GM23338 (cell line): ENCODE measurements around the gene DEFB123. TPM values are rescaled to one million over a fixed set of nuclear protein-coding genes. Genes with fewer than 3 reads are reported as not detected.
A peak's percentile ranks its signal among the peaks of the same experiment; 100 is the strongest.

Source experiments
- ATAC-seq: fragments of 200-7000 bp; cut with Tn5 transposase; 3 replicates; pipeline ENCODE4 v1.9.1; 2020
- DNase-seq: peaks from one replicate; pipeline ENCODE4 v3.0.0-alpha.2; 2015; ENCODE audit warnings: low spot score
- H2AFZ ChIP-seq: fragments of 200-600 bp; sonication (generic); 2 replicates; pipeline ENCODE4 v1.8.0; 2016; ENCODE audit warnings: antibody characterized with exemption, mild to moderate bottlenecking, moderate library complexity
- H3F3A ChIP-seq: fragments of 200-600 bp; sonication (generic); replicated peaks from 2 replicates; pipeline ENCODE4 v1.8.0; 2017; ENCODE audit warnings: antibody characterized with exemption, mixed run types, low read depth
- H3K27ac ChIP-seq: fragments of 200-600 bp; sonication (generic); 2 replicates; pipeline ENCODE4 v1.6.1; 2016; ENCODE audit warnings: low read depth
- H3K27me3 ChIP-seq: fragments of 200-600 bp; sonication (generic); 2 replicates; pipeline ENCODE4 v1.8.0; 2016; ENCODE audit warnings: mild to moderate bottlenecking, mixed run types, moderate library complexity; ENCODE audit not compliant: insufficient read depth
- H3K36me3 ChIP-seq: fragments of 200-600 bp; sonication (generic); 2 replicates; pipeline ENCODE4 v1.8.0; 2016; ENCODE audit warnings: mild to moderate bottlenecking; ENCODE audit not compliant: insufficient read depth
- H3K4me1 ChIP-seq: fragments of 200-600 bp; sonication (generic); 2 replicates; pipeline ENCODE4 v1.8.0; 2016; ENCODE audit warnings: mild to moderate bottlenecking, moderate library complexity; ENCODE audit not compliant: insufficient read depth
- H3K4me2 ChIP-seq: fragments of 200-600 bp; sonication (generic); 2 replicates; pipeline ENCODE4 v1.7.1; 2017; ENCODE audit warnings: mixed run types
- H3K4me3 ChIP-seq: fragments of 200-600 bp; sonication (generic); 2 replicates; pipeline ENCODE4 v1.6.1; 2016; ENCODE audit warnings: mixed run types
- H3K79me2 ChIP-seq: fragments of 200-600 bp; sonication (generic); replicated peaks from 2 replicates; pipeline ENCODE4 v1.8.0; 2017; ENCODE audit warnings: mild to moderate bottlenecking; ENCODE audit not compliant: insufficient read depth
- H3K9me2 ChIP-seq: fragments of 200-600 bp; sonication (generic); 2 replicates; pipeline ENCODE4 v1.8.0; 2017; ENCODE audit not compliant: insufficient read depth
- H4K20me1 ChIP-seq: fragments of 200-600 bp; sonication (generic); replicated peaks from 2 replicates; pipeline ENCODE4 v1.8.0; 2017; ENCODE audit warnings: mild to moderate bottlenecking; ENCODE audit not compliant: insufficient read depth
- H3K27ac Mint-ChIP-seq: 2 replicates; pipeline ENCODE4 v1.8.0; 2020; ENCODE audit warnings: inconsistent platforms, mild to moderate bottlenecking, moderate library complexity, mixed read lengths
- H3K27me3 Mint-ChIP-seq: 3 replicates; pipeline ENCODE4 v1.8.0; 2022; ENCODE audit warnings: low read depth, mild to moderate bottlenecking, moderate library complexity, mixed read lengths, inconsistent platforms; ENCODE audit not compliant: insufficient read depth, poor library complexity
- H3K36me3 Mint-ChIP-seq: 3 replicates; pipeline ENCODE4 v1.8.0; 2021; ENCODE audit warnings: low read depth, mild to moderate bottlenecking, inconsistent platforms, moderate library complexity, mixed read lengths
- H3K4me1 Mint-ChIP-seq: 3 replicates; pipeline ENCODE4 v1.8.0; 2020; ENCODE audit warnings: mild to moderate bottlenecking, inconsistent platforms, mixed read lengths
- H3K4me3 Mint-ChIP-seq: 3 replicates; pipeline ENCODE4 v1.8.0; 2021; ENCODE audit warnings: moderate library complexity, mild to moderate bottlenecking, inconsistent platforms, mixed read lengths
- H3K9me3 Mint-ChIP-seq: 3 replicates; pipeline ENCODE4 v1.8.0; 2020; ENCODE audit warnings: moderate library complexity, mild to moderate bottlenecking, inconsistent platforms, mixed read lengths
- POLR2AphosphoS5 ChIP-seq: IDR thresholded peaks from 2 replicates; pipeline ENCODE4 v1.6.1; 2016; ENCODE audit warnings: antibody characterized with exemption, low read depth
- polyA plus RNA-seq: library from polyadenylated mRNA; unstranded; fragments of >200 nt; fragmentation: Nextera tagmentation; extraction: Ambion mirVana; gene quantifications from 2 replicates; pipeline ENCODE4 v1.2.1, GENCODE V29; 2016
- total RNA-seq: library from RNA; depleted of rRNA; stranded (reverse); fragments of >200 nt; shearing (Covaris generic); gene quantifications from 2 replicates; pipeline ENCODE4 v1.2.3, GENCODE V29; 2014
- TF ChIP-seq, protein P1 (sequence below): fragments of 250-450 bp; sonication (Bioruptor Pico); IDR thresholded peaks from 2 replicates; pipeline ENCODE4 v1.5.0; 2020; ENCODE audit warnings: mild to moderate bottlenecking, moderate library complexity
- TF ChIP-seq, protein P2 (sequence below): IDR thresholded peaks from one replicate; pipeline ENCODE4 v1.6.1; 2018; ENCODE audit warnings: antibody characterized with exemption; ENCODE audit not compliant: unreplicated experiment

DEFB123 gene
- total and polyA plus RNA-seq, 2 experiments from 2014 or later, result not detected

DNA sequence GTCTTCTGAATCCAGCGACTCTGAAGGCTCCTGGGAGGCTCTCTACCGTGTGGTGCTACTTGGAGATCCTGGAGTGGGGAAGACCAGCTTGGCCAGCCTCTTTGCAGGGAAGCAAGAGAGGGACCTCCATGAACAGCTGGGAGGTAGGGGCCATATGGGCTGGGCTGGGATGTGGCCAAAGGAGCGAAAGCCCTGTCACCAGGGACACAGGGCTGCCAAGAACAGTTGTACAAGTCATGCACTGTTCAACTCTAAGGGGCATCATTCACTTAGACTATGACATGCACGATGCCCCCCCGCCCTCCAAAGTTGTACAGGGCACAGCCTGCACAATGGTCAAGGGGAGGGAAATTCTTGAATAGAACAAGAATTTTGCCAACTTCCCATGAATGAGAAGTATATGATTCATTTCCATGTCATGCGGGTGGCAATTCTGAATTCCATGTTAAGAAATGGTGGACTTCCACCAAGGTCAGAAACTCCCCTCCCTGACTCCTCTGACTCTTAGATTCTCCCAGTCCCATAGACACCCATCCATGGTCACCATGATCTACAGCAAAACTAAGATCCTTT is 36.3 kb downstream of the DEFB123 start (continued):
- TF ChIP-seq, protein P1, sequence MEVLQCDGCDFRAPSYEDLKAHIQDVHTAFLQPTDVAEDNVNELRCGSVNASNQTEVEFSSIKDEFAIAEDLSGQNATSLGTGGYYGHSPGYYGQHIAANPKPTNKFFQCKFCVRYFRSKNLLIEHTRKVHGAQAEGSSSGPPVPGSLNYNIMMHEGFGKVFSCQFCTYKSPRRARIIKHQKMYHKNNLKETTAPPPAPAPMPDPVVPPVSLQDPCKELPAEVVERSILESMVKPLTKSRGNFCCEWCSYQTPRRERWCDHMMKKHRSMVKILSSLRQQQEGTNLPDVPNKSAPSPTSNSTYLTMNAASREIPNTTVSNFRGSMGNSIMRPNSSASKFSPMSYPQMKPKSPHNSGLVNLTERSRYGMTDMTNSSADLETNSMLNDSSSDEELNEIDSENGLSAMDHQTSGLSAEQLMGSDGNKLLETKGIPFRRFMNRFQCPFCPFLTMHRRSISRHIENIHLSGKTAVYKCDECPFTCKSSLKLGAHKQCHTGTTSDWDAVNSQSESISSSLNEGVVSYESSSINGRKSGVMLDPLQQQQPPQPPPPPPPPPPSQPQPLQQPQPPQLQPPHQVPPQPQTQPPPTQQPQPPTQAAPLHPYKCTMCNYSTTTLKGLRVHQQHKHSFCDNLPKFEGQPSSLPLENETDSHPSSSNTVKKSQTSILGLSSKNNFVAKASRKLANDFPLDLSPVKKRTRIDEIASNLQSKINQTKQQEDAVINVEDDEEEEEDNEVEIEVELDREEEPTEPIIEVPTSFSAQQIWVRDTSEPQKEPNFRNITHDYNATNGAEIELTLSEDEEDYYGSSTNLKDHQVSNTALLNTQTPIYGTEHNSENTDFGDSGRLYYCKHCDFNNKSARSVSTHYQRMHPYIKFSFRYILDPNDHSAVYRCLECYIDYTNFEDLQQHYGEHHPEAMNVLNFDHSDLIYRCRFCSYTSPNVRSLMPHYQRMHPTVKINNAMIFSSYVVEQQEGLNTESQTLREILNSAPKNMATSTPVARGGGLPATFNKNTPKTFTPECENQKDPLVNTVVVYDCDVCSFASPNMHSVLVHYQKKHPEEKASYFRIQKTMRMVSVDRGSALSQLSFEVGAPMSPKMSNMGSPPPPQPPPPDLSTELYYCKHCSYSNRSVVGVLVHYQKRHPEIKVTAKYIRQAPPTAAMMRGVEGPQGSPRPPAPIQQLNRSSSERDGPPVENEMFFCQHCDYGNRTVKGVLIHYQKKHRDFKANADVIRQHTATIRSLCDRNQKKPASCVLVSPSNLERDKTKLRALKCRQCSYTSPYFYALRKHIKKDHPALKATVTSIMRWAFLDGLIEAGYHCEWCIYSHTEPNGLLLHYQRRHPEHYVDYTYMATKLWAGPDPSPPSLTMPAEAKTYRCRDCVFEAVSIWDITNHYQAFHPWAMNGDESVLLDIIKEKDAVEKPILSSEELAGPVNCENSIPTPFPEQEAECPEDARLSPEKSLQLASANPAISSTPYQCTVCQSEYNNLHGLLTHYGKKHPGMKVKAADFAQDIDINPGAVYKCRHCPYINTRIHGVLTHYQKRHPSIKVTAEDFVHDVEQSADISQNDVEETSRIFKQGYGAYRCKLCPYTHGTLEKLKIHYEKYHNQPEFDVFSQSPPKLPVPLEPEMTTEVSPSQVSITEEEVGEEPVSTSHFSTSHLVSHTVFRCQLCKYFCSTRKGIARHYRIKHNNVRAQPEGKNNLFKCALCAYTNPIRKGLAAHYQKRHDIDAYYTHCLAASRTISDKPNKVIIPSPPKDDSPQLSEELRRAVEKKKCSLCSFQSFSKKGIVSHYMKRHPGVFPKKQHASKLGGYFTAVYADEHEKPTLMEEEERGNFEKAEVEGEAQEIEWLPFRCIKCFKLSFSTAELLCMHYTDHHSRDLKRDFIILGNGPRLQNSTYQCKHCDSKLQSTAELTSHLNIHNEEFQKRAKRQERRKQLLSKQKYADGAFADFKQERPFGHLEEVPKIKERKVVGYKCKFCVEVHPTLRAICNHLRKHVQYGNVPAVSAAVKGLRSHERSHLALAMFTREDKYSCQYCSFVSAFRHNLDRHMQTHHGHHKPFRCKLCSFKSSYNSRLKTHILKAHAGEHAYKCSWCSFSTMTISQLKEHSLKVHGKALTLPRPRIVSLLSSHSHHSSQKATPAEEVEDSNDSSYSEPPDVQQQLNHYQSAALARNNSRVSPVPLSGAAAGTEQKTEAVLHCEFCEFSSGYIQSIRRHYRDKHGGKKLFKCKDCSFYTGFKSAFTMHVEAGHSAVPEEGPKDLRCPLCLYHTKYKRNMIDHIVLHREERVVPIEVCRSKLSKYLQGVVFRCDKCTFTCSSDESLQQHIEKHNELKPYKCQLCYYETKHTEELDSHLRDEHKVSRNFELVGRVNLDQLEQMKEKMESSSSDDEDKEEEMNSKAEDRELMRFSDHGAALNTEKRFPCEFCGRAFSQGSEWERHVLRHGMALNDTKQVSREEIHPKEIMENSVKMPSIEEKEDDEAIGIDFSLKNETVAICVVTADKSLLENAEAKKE (CRISPR knock-in tag), result no peak

DNA sequence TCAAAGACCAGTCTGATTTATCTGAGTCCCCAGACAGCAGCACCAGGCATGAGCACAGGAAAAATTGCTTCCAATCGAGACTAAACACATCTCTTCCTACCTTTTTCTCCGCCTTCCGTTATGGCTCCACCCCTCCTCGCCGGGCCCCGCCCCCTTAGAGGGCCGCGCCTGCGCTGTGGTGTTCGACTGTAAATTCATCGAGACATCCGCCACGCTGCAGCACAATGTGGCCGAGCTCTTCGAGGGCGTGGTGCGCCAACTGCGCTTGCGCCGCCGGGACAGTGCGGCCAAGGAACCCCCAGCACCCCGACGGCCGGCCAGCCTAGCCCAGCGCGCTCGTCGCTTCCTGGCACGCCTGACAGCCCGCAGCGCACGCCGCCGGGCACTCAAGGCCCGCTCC is 43.6 kb downstream of the DEFB123 start:
- 0 out of 2 replicates have a peak, but pooled peaks cover 5% of the 10 kb centered on the region for H4K20me1 ChIP-seq
- peak overlapping the region; percentile 85 for H3K4me3 ChIP-seq
- Mint-ChIP-seq H3K36me3 (peaks cover 24% of the 10 kb centered on the region; the same call in 2 of the 3 replicates), H3K4me1 (peaks cover 5% of the 10 kb centered on the region), H3K27ac (no peak overlapping the region), H3K9me3 (peaks cover 87% of the 10 kb centered on the region), H3K27me3 (peaks cover 22% of the 10 kb centered on the region), H3K4me3 (no peak overlapping the region)
- no peaks in the 10 kb centered on the region for H3K36me3 ChIP-seq
- DNase-seq, result peak; percentile 96
- H3F3A ChIP-seq, result peaks cover 18% of the 10 kb centered on the region; the same call in 1 of the 2 replicates
- H2AFZ ChIP-seq, result peak overlapping the region; percentile 94
- peaks cover 84% of the 10 kb centered on the region for H3K27me3 ChIP-seq
- no peaks in the 10 kb centered on the region; the same call in 1 of the 2 replicates for H3K9me2 ChIP-seq
- peak; percentile 52 for ATAC-seq
- peak overlapping the region; percentile 79 for H3K4me2 ChIP-seq
- H3K27ac ChIP-seq, result no peak overlapping the region
- TF ChIP-seq, protein P2, sequence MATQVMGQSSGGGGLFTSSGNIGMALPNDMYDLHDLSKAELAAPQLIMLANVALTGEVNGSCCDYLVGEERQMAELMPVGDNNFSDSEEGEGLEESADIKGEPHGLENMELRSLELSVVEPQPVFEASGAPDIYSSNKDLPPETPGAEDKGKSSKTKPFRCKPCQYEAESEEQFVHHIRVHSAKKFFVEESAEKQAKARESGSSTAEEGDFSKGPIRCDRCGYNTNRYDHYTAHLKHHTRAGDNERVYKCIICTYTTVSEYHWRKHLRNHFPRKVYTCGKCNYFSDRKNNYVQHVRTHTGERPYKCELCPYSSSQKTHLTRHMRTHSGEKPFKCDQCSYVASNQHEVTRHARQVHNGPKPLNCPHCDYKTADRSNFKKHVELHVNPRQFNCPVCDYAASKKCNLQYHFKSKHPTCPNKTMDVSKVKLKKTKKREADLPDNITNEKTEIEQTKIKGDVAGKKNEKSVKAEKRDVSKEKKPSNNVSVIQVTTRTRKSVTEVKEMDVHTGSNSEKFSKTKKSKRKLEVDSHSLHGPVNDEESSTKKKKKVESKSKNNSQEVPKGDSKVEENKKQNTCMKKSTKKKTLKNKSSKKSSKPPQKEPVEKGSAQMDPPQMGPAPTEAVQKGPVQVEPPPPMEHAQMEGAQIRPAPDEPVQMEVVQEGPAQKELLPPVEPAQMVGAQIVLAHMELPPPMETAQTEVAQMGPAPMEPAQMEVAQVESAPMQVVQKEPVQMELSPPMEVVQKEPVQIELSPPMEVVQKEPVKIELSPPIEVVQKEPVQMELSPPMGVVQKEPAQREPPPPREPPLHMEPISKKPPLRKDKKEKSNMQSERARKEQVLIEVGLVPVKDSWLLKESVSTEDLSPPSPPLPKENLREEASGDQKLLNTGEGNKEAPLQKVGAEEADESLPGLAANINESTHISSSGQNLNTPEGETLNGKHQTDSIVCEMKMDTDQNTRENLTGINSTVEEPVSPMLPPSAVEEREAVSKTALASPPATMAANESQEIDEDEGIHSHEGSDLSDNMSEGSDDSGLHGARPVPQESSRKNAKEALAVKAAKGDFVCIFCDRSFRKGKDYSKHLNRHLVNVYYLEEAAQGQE, result no peak
- TF ChIP-seq POLR2AphosphoS5, result peak; percentile 68
- H3K4me1 ChIP-seq, result peaks cover 17% of the 10 kb centered on the region
- no peaks in the 10 kb centered on the region for H3K79me2 ChIP-seq
